HepG2 (cell line): ENCODE results near the gene TPST2. TPM values are rescaled to one million over a fixed set of nuclear protein-coding genes. Genes with fewer than 3 reads are reported as not detected.

Source experiments
- ATAC-seq: fragments of 200-7000 bp; cut with Tn5 transposase; 3 replicates; pipeline ENCODE4 v1.9.1; 2020; ENCODE audit warnings: mild to moderate bottlenecking, moderate library complexity
- BruUV-seq: library from RNA; stranded (reverse); fragments of 400-500 nt; replicated peaks from 2 replicates; lab custom pipeline; 2021; lab: Mats Ljungman, UMichigan
- CTCF ChIA-PET: fragments of 300-600 bp; formaldehyde crosslinking; extraction: SDS; loops from one replicate; lab custom pipeline; 2021; ENCODE audit warnings: low total read pairs, inconsistent platforms, low intra/inter-chr PET ratio; lab: Yijun Ruan, JAX
- POLR2A ChIA-PET: fragments of 350-600 bp; sonication (Branson Sonifier 250); formaldehyde crosslinking; loops from one replicate; lab custom pipeline; 2020; ENCODE audit warnings: antibody characterized with exemption, inconsistent platforms; lab: Yijun Ruan, JAX
- DNase-seq: peaks from one replicate; pipeline ENCODE4 v3.0.0-alpha.2; 2015; ENCODE audit warnings: low spot score
- FAIRE-seq: peaks from 3 replicates; lab custom pipeline; 2011; peaks lifted over from hg19 to GRCh38; lab: Jason Lieb, UNC
- H2AFZ ChIP-seq: one replicate; pipeline ENCODE4 v1.6.1; 2011; ENCODE audit warnings: low read length, inconsistent platforms
- H3K27ac ChIP-seq: fragments of 300-600 bp; 3 replicates; pipeline ENCODE4 v1.8.0; 2011; ENCODE audit warnings: mixed run types, mild to moderate bottlenecking, mixed read lengths, low read length, inconsistent platforms; ENCODE audit not compliant: insufficient read depth; ENCODE audit errors: extremely low read length
- H3K27me3 ChIP-seq, 2 experiments: fragments of 200-600 bp in 1 of 2; 2 replicates in 1 of 2; 3 replicates in 1 of 2; pipeline versions ENCODE4 v1.6.0 to v1.8.0; 2011; ENCODE audit warnings: low read length in 2 of 2, mild to moderate bottlenecking in 2 of 2, moderate library complexity in 2 of 2, inconsistent platforms in 1 of 2; ENCODE audit not compliant: insufficient read depth in 2 of 2, control insufficient read depth in 1 of 2
- H3K36me3 ChIP-seq, 2 experiments: fragments of 200-600 bp in 1 of 2; replicated peaks in 1 of 2; 2 replicates in 1 of 2; 3 replicates in 1 of 2; pipeline versions ENCODE4 v1.5.1 to v1.8.0; 2011; ENCODE audit warnings: low read length in 2 of 2, inconsistent platforms in 1 of 2; ENCODE audit not compliant: insufficient read depth in 2 of 2, control insufficient read depth in 1 of 2
- H3K4me1 ChIP-seq: 2 replicates; pipeline ENCODE4 v1.5.1; 2012; ENCODE audit warnings: low read length, inconsistent platforms; ENCODE audit not compliant: insufficient read depth
- H3K4me2 ChIP-seq: 2 replicates; pipeline ENCODE4 v1.6.0; 2011; ENCODE audit warnings: low read depth, low read length, inconsistent platforms
- H3K4me3 ChIP-seq, 3 experiments: fragments of 200-600 bp in 1 of 3; sonication (generic), shearing (Covaris generic) in 1 of 3; replicated peaks in 1 of 3; 2 replicates each; pipeline ENCODE4 v1.5.1; 2011 to 2016; ENCODE audit warnings: low read length in 3 of 3, inconsistent platforms in 2 of 3, low read depth in 2 of 3, mild to moderate bottlenecking in 2 of 3, control low read depth in 1 of 3, mixed read lengths in 1 of 3; ENCODE audit not compliant: insufficient read depth in 1 of 3
- H3K79me2 ChIP-seq: one replicate; pipeline ENCODE4 v1.6.1; 2011; ENCODE audit warnings: low read length, inconsistent platforms; ENCODE audit not compliant: insufficient read depth
- H3K9ac ChIP-seq: 2 replicates; pipeline ENCODE4 v1.6.0; 2011; ENCODE audit warnings: mild to moderate bottlenecking, low read depth, low read length, inconsistent platforms; ENCODE audit not compliant: insufficient read depth
- H3K9me3 ChIP-seq: 2 replicates; pipeline ENCODE4 v1.5.1; 2012; ENCODE audit warnings: mild to moderate bottlenecking, low read length
- H4K20me1 ChIP-seq: 2 replicates; pipeline ENCODE4 v1.6.0; 2011; ENCODE audit warnings: inconsistent platforms, mild to moderate bottlenecking, low read length, moderate library complexity; ENCODE audit not compliant: insufficient read depth
- CEBPB ChIP-seq: IDR thresholded peaks from 2 replicates; pipeline ENCODE4 v1.6.1; 2011; ENCODE audit warnings: low read depth, low read length, improper control_type of control experiment, borderline replicate concordance
- WGBS: methylation state at CpG from one replicate; pipeline ENCODE4 v1.1.6; 2017; ENCODE audit warnings: low lambda C conversion rate; 5-methylcytosine and 5-hydroxymethylcytosine counted together
- in situ Hi-C: cut with HindIII; loops from 2 replicates; pipeline ENCODE4 v1.10.0; 2017; ENCODE audit warnings: low pct_unique_long_range_greater_than_20kb; ENCODE audit not compliant: extremely low pct_ligation_motif_present
- intact Hi-C: fragments of 100-400 bp; cut with micrococcal nuclease; formaldehyde crosslinking; loops from one replicate; pipeline ENCODE4 v1.10.0; 2022; ENCODE audit not compliant: unreplicated experiment
- polyA plus RNA-seq, 8 experiments: library from polyadenylated mRNA; depleted of rRNA in 3 of 8; stranded (reverse) in 7 of 8; unstranded in 1 of 8; fragments of >200 nt; fragmentation: Illumina TruSeq in 4 of 8; extraction: Trizol in 4 of 8; gene quantifications; 2 replicates each; pipeline versions ENCODE4 v1.2.1 to v1.2.3, GENCODE V29; 2011 to 2016; ENCODE audit warnings: low read depth in 4 of 8, missing spikeins in 1 of 8, mixed read lengths in 1 of 8; ENCODE audit not compliant: insufficient read depth in 1 of 8
- total RNA-seq, 5 experiments: library from RNA; depleted of rRNA; stranded (reverse); fragments of >200 nt; fragmentation: Illumina TruSeq; extraction: Trizol; gene quantifications; 2 replicates each; pipeline ENCODE4 v1.2.3, GENCODE V29; 2016; ENCODE audit warnings: low read depth in 1 of 5
- TF ChIP-seq, protein P1 (sequence below): sonication (generic); formaldehyde crosslinking; IDR thresholded peaks from 2 replicates; pipeline ENCODE4; 2020; ENCODE audit warnings: missing genetic modification reagents, mild to moderate bottlenecking, borderline replicate concordance

The TPST2 gene
- total and polyA plus RNA-seq, 2 of the 13 experiments (the other 11 are each of a cell fraction or from before 2014, with no cell fraction given), result 15.2 to 23.8 TPM

DNA sequence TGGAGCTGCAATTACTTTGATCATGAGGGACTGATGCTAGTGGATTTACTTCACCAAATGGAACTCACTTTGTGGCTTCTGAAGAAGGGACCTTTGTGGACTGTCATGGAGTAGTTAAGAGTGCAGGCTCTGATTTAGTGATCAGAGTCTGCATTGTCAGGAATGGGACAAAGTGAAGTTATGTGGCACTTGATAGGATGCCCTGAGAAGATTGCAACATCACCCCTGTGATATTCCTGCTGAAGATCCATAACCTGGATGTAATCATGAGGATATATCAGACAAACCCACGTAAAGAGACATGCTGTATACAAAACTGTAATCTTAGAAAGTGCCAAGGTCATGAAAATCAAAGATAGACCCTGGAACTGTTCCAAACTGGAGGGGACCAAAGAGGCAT lies 76.1 kb downstream of the TPST2 start:
- POLR2A ChIA-PET, result no interaction called here

More for the DNA sequence above, 76.1 kb downstream of the TPST2 start:
- Histone ChIP-seq H2AFZ (no peak overlapping the region), H3K36me3 (peaks cover 5 to 10% of the 10 kb centered on the region in 2 experiments; a peak in 4 of 5 replicates), H3K27ac (no peak overlapping the region), H3K9ac (peak overlapping the region; percentile 92; the same call in 1 of the 2 replicates), H3K4me2 (peak overlapping the region; percentile 95), H3K79me2 (peaks cover 18% of the 10 kb centered on the region), H3K4me1 (peaks cover 33% of the 10 kb centered on the region), H4K20me1 (no peaks in the 10 kb centered on the region), H3K27me3 (no peaks in the 10 kb centered on the region; a peak in 1 of 5 replicates), H3K9me3 (no peaks in the 10 kb centered on the region), H3K4me3 (peak overlapping the region; percentile 85 to 99 (median 92); a peak in 4 of 6 replicates)
- FAIRE-seq (no peak), ATAC-seq (no peak), DNase-seq (no peak)
- CTCF ChIA-PET, result no interaction called here
- TF ChIP-seq, protein P1, sequence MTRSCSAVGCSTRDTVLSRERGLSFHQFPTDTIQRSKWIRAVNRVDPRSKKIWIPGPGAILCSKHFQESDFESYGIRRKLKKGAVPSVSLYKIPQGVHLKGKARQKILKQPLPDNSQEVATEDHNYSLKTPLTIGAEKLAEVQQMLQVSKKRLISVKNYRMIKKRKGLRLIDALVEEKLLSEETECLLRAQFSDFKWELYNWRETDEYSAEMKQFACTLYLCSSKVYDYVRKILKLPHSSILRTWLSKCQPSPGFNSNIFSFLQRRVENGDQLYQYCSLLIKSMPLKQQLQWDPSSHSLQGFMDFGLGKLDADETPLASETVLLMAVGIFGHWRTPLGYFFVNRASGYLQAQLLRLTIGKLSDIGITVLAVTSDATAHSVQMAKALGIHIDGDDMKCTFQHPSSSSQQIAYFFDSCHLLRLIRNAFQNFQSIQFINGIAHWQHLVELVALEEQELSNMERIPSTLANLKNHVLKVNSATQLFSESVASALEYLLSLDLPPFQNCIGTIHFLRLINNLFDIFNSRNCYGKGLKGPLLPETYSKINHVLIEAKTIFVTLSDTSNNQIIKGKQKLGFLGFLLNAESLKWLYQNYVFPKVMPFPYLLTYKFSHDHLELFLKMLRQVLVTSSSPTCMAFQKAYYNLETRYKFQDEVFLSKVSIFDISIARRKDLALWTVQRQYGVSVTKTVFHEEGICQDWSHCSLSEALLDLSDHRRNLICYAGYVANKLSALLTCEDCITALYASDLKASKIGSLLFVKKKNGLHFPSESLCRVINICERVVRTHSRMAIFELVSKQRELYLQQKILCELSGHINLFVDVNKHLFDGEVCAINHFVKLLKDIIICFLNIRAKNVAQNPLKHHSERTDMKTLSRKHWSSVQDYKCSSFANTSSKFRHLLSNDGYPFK (CRISPR knock-in tag), result no peak
- TF ChIP-seq CEBPB, result peak; percentile 82
- BruUV-seq, result no TSS peak
- intact Hi-C loops (loop anchor here (5.0 kb wide), 2 partner anchors 37 to 78 kb away; partner anchors contain the start of gene TPST2), in situ Hi-C loops (no loop called here)
- 29% methylated on average over 1 of the region's 1 CpG for WGBS
